Renal cortex interstitium (tissue), 11 donors: ENCODE measurements around the gene PSMB9. TPM values are rescaled to one million over a fixed set of nuclear protein-coding genes. Genes with fewer than 3 reads are reported as not detected.

Experiments
- DNase-seq, 11 donors: peaks; one replicate each; pipeline ENCODE4 v3.0.0-alpha.2; 2013; ENCODE audit warnings: low read depth in 9 of 11, low spot score in 4 of 11; ENCODE audit errors: extremely low read depth in 1 of 11
- polyA plus RNA-seq, 3 donors: library from polyadenylated mRNA; unstranded; fragments of 120-200 nt; gene quantifications; one replicate each; pipeline ENCODE4 v1.2.1, GENCODE V29; 2013; ENCODE audit not compliant: insufficient read length in 3 of 3

Gene PSMB9
- polyA plus RNA-seq, 3 donors: 5.1 to 6.7 (median 5.1) TPM

GRCh38 chr6:32883789-32884188 is 29.8 kb downstream of the PSMB9 start:
- no peak for DNase-seq

- DNase-seq: peak; percentile 50 to 85 (median 69)
Measured at GRCh38 chr6:32885698-32886286, 31.8 kb downstream of the PSMB9 start.

- DNase-seq: peak in 1 of 11 donors; percentile 46
Measured at GRCh38 chr6:32886681-32887383, 32.8 kb downstream of the PSMB9 start.

- DNase-seq: no peak
Measured at GRCh38 chr6:32887616-32888015, 33.6 kb downstream of the PSMB9 start.

- no peak for DNase-seq
Measured at GRCh38 chr6:32888576-32888975, 34.6 kb downstream of the PSMB9 start.

- no peak for DNase-seq
Measured at GRCh38 chr6:32889533-32889932, 35.5 kb downstream of the PSMB9 start.

- no peak for DNase-seq
Measured at GRCh38 chr6:32890831-32891230, 36.8 kb downstream of the PSMB9 start.

GRCh38 chr6:32894085-32895005 is 40.4 kb downstream of the PSMB9 start:
- DNase-seq: peak; percentile 82 to 98 (median 95)

GRCh38 chr6:32895006-32895345 is 41.0 kb downstream of the PSMB9 start:
- no peak for DNase-seq

GRCh38 chr6:32903952-32904351 is 50.0 kb downstream of the PSMB9 start:
- DNase-seq: no peak

- DNase-seq: no peak
Measured at GRCh38 chr6:32905078-32905477, 51.1 kb downstream of the PSMB9 start.

- no peak for DNase-seq
Measured at GRCh38 chr6:32906539-32906938, 52.5 kb downstream of the PSMB9 start.

GRCh38 chr6:32908897-32909296 is 54.9 kb downstream of the PSMB9 start:
- no peak for DNase-seq

Other genes starting within 250 kb of the PSMB9 start
- 1 to 10 TPM; 1.8 to 7.9 (median 2.8) TPM for gene HLA-DQA1, start 216.8 kb upstream of the PSMB9 start, polyA plus RNA-seq
- gene HLA-DQB1, start 187.5 kb upstream of the PSMB9 start, polyA plus RNA-seq: 10 to 100 TPM in 1 of 3 donors, 1 to 10 TPM in 2; 6.9 to 11.4 (median 7.7) TPM
- 1 to 10 TPM in 1 of 3 donors, under 1 TPM in 1, not detected in 1; 0.37 to 1.4 TPM for gene HLA-DQA2, start 112.8 kb upstream of the PSMB9 start, polyA plus RNA-seq
- 1 to 10 TPM in 1 of 3 donors, under 1 TPM in 1, not detected in 1; 0.57 to 1.8 TPM for gene HLA-DQB2, start 90.7 kb upstream of the PSMB9 start, polyA plus RNA-seq
- gene HLA-DOB, start 37.2 kb upstream of the PSMB9 start, polyA plus RNA-seq: under 1 TPM; 0.10 to 0.21 (median 0.16) TPM
- gene TAP2, start 15.5 kb upstream of the PSMB9 start, polyA plus RNA-seq: 10 to 100 TPM in 1 of 3 donors, 1 to 10 TPM in 2; 9.4 to 19.7 (median 9.5) TPM
- gene PSMB8, start 10.1 kb upstream of the PSMB9 start, polyA plus RNA-seq: 10 to 100 TPM; 19.7 to 22.3 (median 20.4) TPM
- 10 to 100 TPM in 1 of 3 donors, 1 to 10 TPM in 2; 8.2 to 12.3 (median 8.3) TPM for gene TAP1, start 488 bp upstream of the PSMB9 start, polyA plus RNA-seq
- gene HLA-DMB, start 86.8 kb downstream of the PSMB9 start, polyA plus RNA-seq: 10 to 100 TPM; 51.8 to 75.3 (median 65.9) TPM
- gene HLA-DMA, start 98.9 kb downstream of the PSMB9 start, polyA plus RNA-seq: 10 to 100 TPM; 13.9 to 24.6 (median 22.5) TPM
- gene BRD2, start 114.4 kb downstream of the PSMB9 start, polyA plus RNA-seq: 100 to 1,000 TPM; 298 to 338 (median 312) TPM
- 1 to 10 TPM; 3.8 to 4.8 (median 4.2) TPM for gene HLA-DOA, start 155.4 kb downstream of the PSMB9 start, polyA plus RNA-seq
- 10 to 100 TPM in 2 of 3 donors, 1 to 10 TPM in 1; 8.6 to 32.9 (median 19.7) TPM for gene HLA-DPA1, start 219.5 kb downstream of the PSMB9 start, polyA plus RNA-seq
- 10 to 100 TPM; 10.7 to 26.6 (median 20.8) TPM for gene HLA-DPB1, start 221.8 kb downstream of the PSMB9 start, polyA plus RNA-seq